DOHH2 (cell line): ENCODE measurements around the gene EVA1C.

Source experiments
- H3F3A ChIP-seq: fragments of 200-600 bp; sonication (generic), shearing (Covaris generic); 2 replicates; pipeline ENCODE4 v1.6.0; 2016; ENCODE audit warnings: antibody characterized with exemption, mild to moderate bottlenecking; ENCODE audit not compliant: control insufficient read depth, insufficient read depth
- H3K27ac ChIP-seq: fragments of 200-600 bp; sonication (generic); 2 replicates; pipeline ENCODE4 v1.5.1; 2014; ENCODE audit warnings: low read depth, mild to moderate bottlenecking, low read length, moderate library complexity
- H3K27me3 ChIP-seq: fragments of 200-600 bp; sonication (generic); 2 replicates; pipeline ENCODE4 v1.6.1; 2014; ENCODE audit warnings: mild to moderate bottlenecking, low read length, mixed read lengths; ENCODE audit not compliant: control insufficient read depth
- H3K36me3 ChIP-seq: fragments of 200-600 bp; sonication (generic); 2 replicates; pipeline ENCODE4 v1.6.1; 2014; ENCODE audit warnings: mild to moderate bottlenecking, low read length, moderate library complexity, mixed read lengths; ENCODE audit not compliant: control insufficient read depth
- H3K4me1 ChIP-seq: fragments of 200-600 bp; sonication (generic); 2 replicates; pipeline ENCODE4 v1.6.1; 2014; ENCODE audit warnings: mild to moderate bottlenecking, low read length, mixed read lengths; ENCODE audit not compliant: control insufficient read depth
- H3K4me2 ChIP-seq: fragments of 200-600 bp; sonication (generic); 2 replicates; pipeline ENCODE4 v1.6.0; 2014; ENCODE audit warnings: mild to moderate bottlenecking, low read length, moderate library complexity
- H3K4me3 ChIP-seq: fragments of 200-600 bp; sonication (generic); 2 replicates; pipeline ENCODE4 v1.5.1; 2014; ENCODE audit warnings: mild to moderate bottlenecking, low read length, mixed read lengths
- H3K79me2 ChIP-seq: fragments of 200-600 bp; sonication (generic); 2 replicates; pipeline ENCODE4 v1.6.1; 2014; ENCODE audit warnings: mild to moderate bottlenecking, low read length, mixed read lengths; ENCODE audit not compliant: control insufficient read depth
- H3K9me2 ChIP-seq: fragments of 200-600 bp; sonication (generic); replicated peaks from 2 replicates; pipeline ENCODE4 v1.6.1; 2014; ENCODE audit warnings: mild to moderate bottlenecking, low read length, mixed read lengths; ENCODE audit not compliant: control insufficient read depth
- H3K9me3 ChIP-seq: fragments of 200-600 bp; sonication (generic); 2 replicates; pipeline ENCODE4 v1.6.1; 2014; ENCODE audit warnings: antibody characterized with exemption, low read length, mixed read lengths; ENCODE audit not compliant: control insufficient read depth, insufficient read depth
- H4K20me1 ChIP-seq: fragments of 200-600 bp; sonication (generic); 2 replicates; pipeline ENCODE4 v1.6.0; 2014; ENCODE audit warnings: low read depth, mild to moderate bottlenecking, antibody characterized with exemption, low read length, moderate library complexity; ENCODE audit not compliant: control insufficient read depth, insufficient read depth
- EZH2phosphoT487 ChIP-seq: fragments of 200-600 bp; sonication (generic); IDR thresholded peaks from 2 replicates; pipeline ENCODE4 v1.6.1; 2017; ENCODE audit warnings: borderline replicate concordance, mild to moderate bottlenecking, antibody characterized with exemption, low read length, moderate library complexity, mixed read lengths
- TF ChIP-seq, protein P1 (sequence below): fragments of 200-600 bp; sonication (generic); IDR thresholded peaks from one replicate; pipeline ENCODE4 v1.5.1; 2014; ENCODE audit warnings: antibody characterized with exemption, mild to moderate bottlenecking, low read depth, low read length; ENCODE audit not compliant: poor library complexity, severe bottlenecking

EVA1C gene

GRCh38 chr21:32533053-32533452 is 120.5 kb downstream of the EVA1C start:
- Histone ChIP-seq H3K4me2 (no peak overlapping the region), H3K27ac (no peak overlapping the region), H3K9me3 (no peaks in the 10 kb centered on the region), H3K4me1 (no peaks in the 10 kb centered on the region), H4K20me1 (no peaks in the 10 kb centered on the region), H3K9me2 (no peaks in the 10 kb centered on the region), H3K36me3 (no peaks in the 10 kb centered on the region), H3K79me2 (no peaks in the 10 kb centered on the region), H3K27me3 (no peaks in the 10 kb centered on the region), H3F3A (no peaks in the 10 kb centered on the region), H3K4me3 (no peak overlapping the region)
- TF ChIP-seq EZH2phosphoT487 = no peak
- TF ChIP-seq, protein P1, sequence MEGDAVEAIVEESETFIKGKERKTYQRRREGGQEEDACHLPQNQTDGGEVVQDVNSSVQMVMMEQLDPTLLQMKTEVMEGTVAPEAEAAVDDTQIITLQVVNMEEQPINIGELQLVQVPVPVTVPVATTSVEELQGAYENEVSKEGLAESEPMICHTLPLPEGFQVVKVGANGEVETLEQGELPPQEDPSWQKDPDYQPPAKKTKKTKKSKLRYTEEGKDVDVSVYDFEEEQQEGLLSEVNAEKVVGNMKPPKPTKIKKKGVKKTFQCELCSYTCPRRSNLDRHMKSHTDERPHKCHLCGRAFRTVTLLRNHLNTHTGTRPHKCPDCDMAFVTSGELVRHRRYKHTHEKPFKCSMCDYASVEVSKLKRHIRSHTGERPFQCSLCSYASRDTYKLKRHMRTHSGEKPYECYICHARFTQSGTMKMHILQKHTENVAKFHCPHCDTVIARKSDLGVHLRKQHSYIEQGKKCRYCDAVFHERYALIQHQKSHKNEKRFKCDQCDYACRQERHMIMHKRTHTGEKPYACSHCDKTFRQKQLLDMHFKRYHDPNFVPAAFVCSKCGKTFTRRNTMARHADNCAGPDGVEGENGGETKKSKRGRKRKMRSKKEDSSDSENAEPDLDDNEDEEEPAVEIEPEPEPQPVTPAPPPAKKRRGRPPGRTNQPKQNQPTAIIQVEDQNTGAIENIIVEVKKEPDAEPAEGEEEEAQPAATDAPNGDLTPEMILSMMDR = no peak

GRCh38 chr21:32533611-32534010 is 121.1 kb downstream of the EVA1C start:
- H3K9me2 ChIP-seq = no peaks in the 10 kb centered on the region
- H3K79me2 ChIP-seq = no peaks in the 10 kb centered on the region
- H3K27me3 ChIP-seq = no peaks in the 10 kb centered on the region; the same call in 1 of the 2 replicates
- H3F3A ChIP-seq = no peaks in the 10 kb centered on the region
- no peaks in the 10 kb centered on the region for H3K9me3 ChIP-seq
- H4K20me1 ChIP-seq = no peaks in the 10 kb centered on the region
- no peak overlapping the region for H3K4me3 ChIP-seq
- H3K36me3 ChIP-seq = no peaks in the 10 kb centered on the region
- H3K27ac ChIP-seq = no peak overlapping the region
- no peak overlapping the region for H3K4me2 ChIP-seq
- H3K4me1 ChIP-seq = no peaks in the 10 kb centered on the region
- TF ChIP-seq EZH2phosphoT487 = no peak
- TF ChIP-seq, protein P1 = no peak

DNA sequence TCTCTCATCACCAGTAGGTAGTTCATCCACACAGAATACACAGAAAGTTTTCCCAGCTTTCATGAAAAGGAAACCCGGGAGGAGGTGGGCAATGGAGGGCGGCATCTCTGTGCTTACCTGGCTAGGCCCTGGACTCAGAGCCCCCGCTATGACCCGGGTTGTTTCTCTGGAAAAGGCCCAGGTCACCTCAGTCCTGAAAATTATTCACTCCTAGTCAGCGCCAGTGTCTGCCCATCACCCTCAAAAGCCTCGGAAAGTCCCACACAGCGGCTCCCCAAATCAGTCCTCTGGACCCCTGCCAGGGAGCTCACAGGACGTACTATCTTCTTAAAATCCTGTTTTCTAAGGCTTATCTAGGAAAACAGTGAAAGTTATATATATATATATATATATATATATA is 121.6 kb downstream of the EVA1C start:
- Histone ChIP-seq H3K79me2 (no peaks in the 10 kb centered on the region), H4K20me1 (no peaks in the 10 kb centered on the region), H3F3A (no peaks in the 10 kb centered on the region), H3K9me2 (no peaks in the 10 kb centered on the region), H3K27ac (no peak overlapping the region), H3K9me3 (no peaks in the 10 kb centered on the region), H3K4me3 (no peak overlapping the region), H3K27me3 (no peaks in the 10 kb centered on the region; the same call in 1 of the 2 replicates), H3K4me2 (no peak overlapping the region), H3K36me3 (no peaks in the 10 kb centered on the region), H3K4me1 (no peaks in the 10 kb centered on the region)
- TF ChIP-seq, protein P1 = no peak
- TF ChIP-seq EZH2phosphoT487 = no peak
